HUES6 (cell line): ENCODE measurements around the gene MYH16.
A peak's percentile ranks its signal among the peaks of the same experiment; 100 is the strongest.
"Not testable (repeated sequence)": the region's sequence is repeated elsewhere in the genome, so short reads cannot be mapped to it uniquely, and the experiment has no call there.

Source experiments
- H3K27ac ChIP-seq: 2 replicates; pipeline ENCODE4 v1.7.0; 2013; ENCODE audit warnings: low read depth, mild to moderate bottlenecking, low read length, inconsistent platforms
- H3K27me3 ChIP-seq: 2 replicates; pipeline ENCODE4 v1.6.1; 2013; ENCODE audit warnings: low read length; ENCODE audit not compliant: control insufficient read depth, insufficient read depth
- H3K36me3 ChIP-seq: 2 replicates; pipeline ENCODE4 v1.6.1; 2013; ENCODE audit warnings: low read length; ENCODE audit not compliant: control insufficient read depth, insufficient read depth
- H3K4me1 ChIP-seq: 2 replicates; pipeline ENCODE4 v1.6.1; 2013; ENCODE audit warnings: low read length; ENCODE audit not compliant: control insufficient read depth, insufficient read depth
- H3K4me3 ChIP-seq: 2 replicates; pipeline ENCODE4 v1.5.1; 2013; ENCODE audit warnings: low read depth, low read length
- H3K9ac ChIP-seq: one replicate; pipeline ENCODE4 v1.6.1; 2013; ENCODE audit warnings: mild to moderate bottlenecking, low read length
- H3K9me3 ChIP-seq: 2 replicates; pipeline ENCODE4 v1.6.1; 2013; ENCODE audit warnings: low read depth, low read length; ENCODE audit not compliant: control insufficient read depth, insufficient read depth

Gene MYH16

DNA sequence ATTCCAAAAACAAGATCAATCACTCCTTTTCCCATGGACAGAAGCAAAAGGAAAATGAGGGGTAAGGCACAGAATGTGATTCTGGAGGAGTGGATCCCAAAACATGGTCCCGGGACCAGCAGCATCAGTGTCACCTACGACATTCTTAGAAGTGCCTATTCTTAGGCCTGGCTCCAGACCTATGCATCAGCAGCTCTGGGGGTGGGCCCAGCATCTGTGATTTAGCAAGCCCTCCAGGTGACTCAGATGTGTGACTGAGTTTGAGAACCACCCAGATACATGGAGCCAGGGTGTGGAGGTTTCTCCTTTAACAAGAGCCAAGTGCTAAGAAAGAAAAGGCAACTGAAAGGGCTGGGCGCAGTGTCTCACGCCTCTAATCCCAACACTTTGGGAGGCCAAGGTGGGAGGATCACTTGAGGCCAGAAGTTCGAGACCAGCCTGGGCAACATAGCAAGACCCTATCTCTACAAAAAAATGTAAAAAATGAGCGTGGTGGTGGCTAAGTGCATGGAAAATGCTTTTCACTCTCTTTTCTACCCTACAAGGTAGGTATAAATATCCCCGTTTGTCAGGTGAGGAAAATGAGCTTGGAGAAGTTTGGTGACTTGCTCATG lies 35.9 kb downstream of the MYH16 start:
- no peaks in the 10 kb centered on the region for H3K27me3 ChIP-seq

GRCh38 chr7:99309111-99309510 lies 36.5 kb downstream of the MYH16 start:
- H3K36me3 ChIP-seq: 0 out of 2 replicates have a peak, but pooled peaks cover 3% of the 10 kb centered on the region
- H3K9me3 ChIP-seq: peaks cover 11% of the 10 kb centered on the region; the same call in 1 of the 2 replicates

More for the DNA sequence above, 35.9 kb downstream of the MYH16 start:
- H3K36me3 ChIP-seq: 0 out of 2 replicates have a peak, but pooled peaks cover 3% of the 10 kb centered on the region
- H3K4me1 ChIP-seq: no peaks in the 10 kb centered on the region
- H3K9me3 ChIP-seq: peaks cover 11% of the 10 kb centered on the region; the same call in 1 of the 2 replicates
- no peak overlapping the region for H3K27ac ChIP-seq
- no peak overlapping the region for H3K9ac ChIP-seq
- no peak overlapping the region for H3K4me3 ChIP-seq

GRCh38 chr7:99310004-99310403 lies 37.4 kb downstream of the MYH16 start:
- H3K4me3 ChIP-seq: no peak overlapping the region
- H3K9me3 ChIP-seq: peaks cover 11% of the 10 kb centered on the region; the same call in 1 of the 2 replicates
- H3K4me1 ChIP-seq: no peaks in the 10 kb centered on the region
- H3K27me3 ChIP-seq: no peaks in the 10 kb centered on the region
- H3K9ac ChIP-seq: no peak overlapping the region
- H3K36me3 ChIP-seq: 0 out of 2 replicates have a peak, but pooled peaks cover 3% of the 10 kb centered on the region
- no peak overlapping the region for H3K27ac ChIP-seq

More at GRCh38 chr7:99309111-99309510, 36.5 kb downstream of the MYH16 start:
- Histone ChIP-seq H3K9ac (no peak overlapping the region), H3K4me3 (no peak overlapping the region), H3K27me3 (no peaks in the 10 kb centered on the region), H3K27ac (no peak overlapping the region), H3K4me1 (no peaks in the 10 kb centered on the region)

DNA sequence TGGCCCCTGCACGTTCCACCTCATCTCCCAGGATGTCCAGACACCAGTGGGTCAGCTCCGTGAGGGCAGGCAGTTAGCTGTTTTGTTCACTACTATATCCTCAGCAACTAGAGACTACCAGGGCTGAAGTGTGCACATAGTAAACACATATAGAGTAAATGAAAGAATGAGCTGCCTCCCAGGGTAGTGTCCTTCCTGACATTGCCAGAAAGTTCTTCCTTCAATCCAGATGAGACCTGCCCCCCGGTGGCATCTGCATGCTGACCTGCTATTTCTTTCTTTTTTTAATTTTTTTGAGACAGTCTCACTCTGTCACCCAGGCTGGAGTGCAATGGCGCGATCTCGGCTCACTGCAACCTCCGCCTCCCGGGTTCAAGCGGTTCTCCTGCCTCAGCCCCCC lies 39.1 kb downstream of the MYH16 start:
- Histone ChIP-seq H3K9me3 (peaks cover 11% of the 10 kb centered on the region; the same call in 1 of the 2 replicates), H3K4me3 (no peak overlapping the region), H3K4me1 (no peaks in the 10 kb centered on the region), H3K36me3 (0 out of 2 replicates have a peak, but pooled peaks cover 5% of the 10 kb centered on the region), H3K9ac (no peak overlapping the region), H3K27ac (no peak overlapping the region), H3K27me3 (no peaks in the 10 kb centered on the region)

GRCh38 chr7:99312316-99313203 lies 39.9 kb downstream of the MYH16 start:
- Histone ChIP-seq H3K4me1 (no peaks in the 10 kb centered on the region), H3K9ac (no peak overlapping the region)

GRCh38 chr7:99313204-99313573 lies 40.5 kb downstream of the MYH16 start:
- H3K9ac ChIP-seq: no peak overlapping the region
- H3K4me3 ChIP-seq: no peak overlapping the region
- H3K4me1 ChIP-seq: no peaks in the 10 kb centered on the region
- H3K27me3 ChIP-seq: no peaks in the 10 kb centered on the region
- 0 out of 2 replicates have a peak, but pooled peaks cover 5% of the 10 kb centered on the region for H3K36me3 ChIP-seq
- peaks cover 11% of the 10 kb centered on the region; the same call in 1 of the 2 replicates for H3K9me3 ChIP-seq
- H3K27ac ChIP-seq: no peak overlapping the region

More at GRCh38 chr7:99312316-99313203, 39.9 kb downstream of the MYH16 start:
- Histone ChIP-seq H3K27ac (no peak overlapping the region), H3K36me3 (0 out of 2 replicates have a peak, but pooled peaks cover 5% of the 10 kb centered on the region), H3K4me3 (no peak overlapping the region), H3K27me3 (no peaks in the 10 kb centered on the region), H3K9me3 (peaks cover 11% of the 10 kb centered on the region; the same call in 1 of the 2 replicates)

- Histone ChIP-seq H3K27ac (no peak overlapping the region), H3K4me3 (no peak overlapping the region), H3K9me3 (peaks cover 8% of the 10 kb centered on the region; the same call in 1 of the 2 replicates), H3K27me3 (no peaks in the 10 kb centered on the region), H3K36me3 (0 out of 2 replicates have a peak, but pooled peaks cover 5% of the 10 kb centered on the region), H3K4me1 (no peaks in the 10 kb centered on the region), H3K9ac (no peak overlapping the region)
Measured at GRCh38 chr7:99314504-99314903, 41.9 kb downstream of the MYH16 start.

DNA sequence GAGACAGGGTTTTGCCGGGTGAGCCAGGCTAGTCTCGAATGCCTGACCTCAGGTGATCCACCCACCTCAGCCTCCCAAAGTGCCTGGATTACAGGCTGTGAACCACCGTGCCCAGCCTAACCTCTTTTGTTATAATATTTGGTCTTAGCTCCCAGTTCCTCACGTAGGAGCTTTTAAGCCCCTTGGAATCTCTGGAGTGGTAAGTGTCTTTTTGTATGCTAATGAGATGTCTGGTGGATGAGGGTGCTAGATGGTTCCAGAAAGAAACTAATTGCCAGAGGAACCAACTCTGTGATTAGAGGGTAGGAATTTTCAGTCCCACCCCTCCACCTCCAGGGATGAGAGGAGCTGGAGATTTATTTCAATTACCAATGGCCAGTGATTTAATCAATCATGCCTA lies 47.7 kb downstream of the MYH16 start:
- no peak overlapping the region for H3K4me3 ChIP-seq
- H3K27ac ChIP-seq: no peak overlapping the region
- H3K9ac ChIP-seq: no peak overlapping the region
- peaks cover 8% of the 10 kb centered on the region for H3K4me1 ChIP-seq
- H3K36me3 ChIP-seq: 0 out of 2 replicates have a peak, but pooled peaks cover 3% of the 10 kb centered on the region
- no peaks in the 10 kb centered on the region for H3K9me3 ChIP-seq
- no peaks in the 10 kb centered on the region for H3K27me3 ChIP-seq

- not testable (repeated sequence) for H3K36me3 ChIP-seq, H3K27me3 ChIP-seq, H3K9ac ChIP-seq, H3K27ac ChIP-seq, H3K9me3 ChIP-seq, H3K4me3 ChIP-seq
- peaks cover 13% of the 10 kb centered on the region for H3K4me1 ChIP-seq
Measured at GRCh38 chr7:99322659-99323058, 50.0 kb downstream of the MYH16 start.

GRCh38 chr7:99324559-99324958 lies 51.9 kb downstream of the MYH16 start:
- peaks cover 13% of the 10 kb centered on the region for H3K4me1 ChIP-seq
- no peak overlapping the region for H3K27ac ChIP-seq
- no peaks in the 10 kb centered on the region for H3K36me3 ChIP-seq
- H3K9ac ChIP-seq: peak overlapping the region; percentile 88
- peak overlapping the region; percentile 88 for H3K4me3 ChIP-seq
- H3K9me3 ChIP-seq: no peaks in the 10 kb centered on the region
- no peaks in the 10 kb centered on the region for H3K27me3 ChIP-seq
